NK-92 treated with Interleukin-12 subunit alpha and Interleukin-12 subunit beta, amount 100 ng/mL, for 24 hours (cell line): ENCODE data around the gene TSPAN11.

Source experiments
- DNase-seq: peaks from one replicate; lab custom pipeline; 2025; lab: John Stamatoyannopoulos, UW

TSPAN11 gene

DNA sequence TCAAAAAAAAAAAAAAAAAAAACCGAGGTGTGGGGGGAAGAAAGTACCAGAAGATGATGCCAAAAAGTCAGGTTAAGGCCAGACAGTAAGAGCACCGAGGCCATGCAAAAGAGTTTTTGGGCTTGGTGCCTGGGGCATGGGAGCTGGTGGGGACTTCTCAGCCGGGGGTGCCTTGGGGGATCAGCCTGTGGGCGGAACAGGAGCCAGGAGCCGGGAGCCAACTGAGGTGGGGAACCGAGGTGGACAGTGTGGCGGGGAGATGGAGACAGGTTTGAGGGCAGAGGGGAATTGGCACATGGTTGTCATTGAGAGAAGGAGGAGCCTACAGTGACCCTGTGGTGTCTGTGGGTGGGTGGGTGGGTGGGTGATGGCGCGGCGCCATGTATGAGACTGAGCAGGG lies 33.2 kb downstream of the TSPAN11 start:
- DNase-seq = no peak

DNA sequence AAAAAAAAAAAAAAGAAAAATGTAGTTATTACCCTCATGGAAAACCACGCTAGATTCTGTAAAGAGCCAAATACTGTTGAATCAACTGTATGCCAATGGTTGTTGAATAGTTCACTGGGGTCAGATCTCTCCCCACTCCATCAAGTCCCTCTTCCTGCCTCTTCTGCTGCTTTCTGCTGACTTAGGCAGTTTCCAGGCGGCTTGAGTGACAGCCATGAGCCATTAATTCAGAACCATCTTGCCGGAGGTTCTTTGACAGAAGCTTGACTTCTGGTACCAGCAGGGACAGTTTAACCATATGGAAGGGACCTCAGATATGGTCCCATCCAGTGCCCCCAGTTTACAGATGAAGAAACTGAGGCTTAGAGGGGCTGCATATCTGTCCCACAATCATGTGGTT lies 34.5 kb downstream of the TSPAN11 start:
- DNase-seq = no peak

DNA sequence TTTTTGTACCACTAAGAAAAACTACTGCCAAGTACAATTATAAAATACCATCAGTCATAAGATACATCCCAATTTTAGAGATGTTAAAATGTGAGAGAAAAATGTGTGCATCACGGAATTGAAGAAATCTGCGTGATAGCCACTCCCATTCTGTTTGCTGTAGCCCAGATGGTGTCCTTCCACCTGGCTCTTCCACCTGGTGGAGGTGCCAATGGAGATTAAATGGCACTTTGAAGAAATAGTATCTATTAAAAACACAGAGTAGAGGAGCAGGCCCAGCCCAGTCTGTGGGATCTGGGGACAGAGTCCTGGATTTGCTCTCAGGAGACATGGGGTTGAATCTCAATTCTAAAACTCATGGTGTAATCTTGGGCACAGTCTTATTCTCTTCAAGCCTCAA lies 35.5 kb downstream of the TSPAN11 start:
- no peak for DNase-seq

DNA sequence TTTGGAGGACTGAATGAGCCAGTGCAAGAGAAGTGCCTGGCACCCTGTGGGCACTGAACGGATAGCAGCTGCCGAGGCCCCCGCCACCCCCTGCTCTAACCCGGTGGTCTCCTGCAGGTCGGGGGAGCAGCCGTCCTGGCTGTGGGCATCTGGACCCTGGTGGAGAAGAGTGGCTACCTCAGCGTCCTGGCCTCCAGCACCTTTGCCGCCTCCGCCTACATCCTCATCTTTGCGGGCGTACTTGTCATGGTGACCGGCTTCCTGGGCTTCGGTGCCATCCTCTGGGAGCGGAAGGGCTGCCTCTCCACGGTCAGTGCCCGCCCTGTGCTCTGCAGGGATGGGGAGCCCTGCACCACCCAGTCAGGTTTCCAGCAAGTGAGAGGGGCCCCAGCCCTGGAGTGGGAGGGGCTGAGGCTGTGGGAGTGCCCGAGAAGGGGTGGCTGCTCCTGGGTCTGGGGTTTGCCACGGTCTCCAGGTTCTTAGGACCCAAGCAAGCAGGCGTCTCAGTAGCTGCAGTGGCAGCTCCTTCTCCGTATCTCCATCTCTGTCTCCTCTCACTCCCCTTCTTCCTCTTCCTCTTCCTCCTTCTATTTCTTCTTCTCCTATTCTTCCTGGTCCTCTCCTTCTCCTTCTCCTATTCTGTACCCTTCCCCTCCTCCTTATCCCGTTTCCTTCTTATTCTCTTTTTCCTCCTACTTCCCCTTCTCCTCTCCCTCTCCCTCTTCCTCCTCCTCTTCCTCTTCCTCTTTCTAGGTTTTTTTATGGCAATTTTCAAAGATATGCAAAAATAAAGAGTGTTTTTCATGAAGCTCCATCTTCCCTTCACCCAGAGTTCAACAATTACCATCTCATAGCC lies 37.4 kb downstream of the TSPAN11 start:
- DNase-seq = no peak

DNA sequence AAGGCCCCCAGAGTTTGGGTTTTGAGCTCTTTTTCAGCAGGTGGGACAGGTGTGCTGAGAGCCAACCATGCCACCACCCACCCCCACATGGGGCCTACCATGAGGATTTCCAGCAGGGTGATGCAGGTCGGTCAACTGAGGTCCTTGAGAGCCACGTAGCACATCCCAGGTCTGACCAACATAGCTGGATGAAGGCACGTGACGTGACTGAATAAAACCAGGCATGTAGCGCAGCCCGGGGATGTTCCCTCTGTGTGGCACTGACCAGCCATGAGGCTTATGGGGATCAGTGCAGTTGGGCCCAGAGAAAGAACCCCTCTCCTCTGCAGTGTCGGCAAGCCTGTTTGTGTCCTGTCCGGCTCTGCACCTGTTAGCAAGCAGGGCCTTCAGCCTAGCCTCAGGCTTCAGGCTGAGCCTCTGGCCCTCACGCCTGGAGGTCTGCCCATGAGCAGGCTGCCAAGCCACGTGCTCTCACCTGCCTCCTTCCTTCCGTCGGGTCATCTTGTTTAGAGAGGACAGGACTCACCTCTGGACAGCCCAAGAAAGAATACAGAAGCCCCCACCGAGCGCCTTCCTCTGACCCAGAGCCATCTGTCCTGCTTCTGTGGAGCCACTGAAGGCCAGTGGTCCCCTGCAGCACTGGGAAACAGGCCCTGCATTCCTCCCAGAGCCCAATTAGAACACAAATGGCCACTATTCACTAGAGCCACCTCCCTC lies 38.5 kb downstream of the TSPAN11 start:
- no peak for DNase-seq

DNA sequence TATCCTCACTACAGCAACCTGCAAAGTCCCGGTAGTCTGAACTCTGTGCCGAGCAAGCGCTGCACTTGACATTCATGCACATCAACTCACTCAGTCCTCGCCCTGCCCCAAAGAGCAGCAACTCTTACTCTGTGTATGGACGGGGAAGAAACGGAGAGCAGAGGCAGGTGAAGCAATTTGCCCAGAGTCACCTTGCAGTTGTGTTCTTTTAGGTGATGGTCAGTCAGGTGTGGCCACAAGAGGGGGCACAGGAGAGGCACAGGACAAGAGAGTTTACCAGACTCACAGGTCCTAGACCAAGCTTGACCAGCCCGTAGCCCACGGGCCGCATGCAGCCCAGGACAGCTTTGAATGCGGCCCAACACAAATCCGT lies 39.1 kb downstream of the TSPAN11 start:
- no peak for DNase-seq

DNA sequence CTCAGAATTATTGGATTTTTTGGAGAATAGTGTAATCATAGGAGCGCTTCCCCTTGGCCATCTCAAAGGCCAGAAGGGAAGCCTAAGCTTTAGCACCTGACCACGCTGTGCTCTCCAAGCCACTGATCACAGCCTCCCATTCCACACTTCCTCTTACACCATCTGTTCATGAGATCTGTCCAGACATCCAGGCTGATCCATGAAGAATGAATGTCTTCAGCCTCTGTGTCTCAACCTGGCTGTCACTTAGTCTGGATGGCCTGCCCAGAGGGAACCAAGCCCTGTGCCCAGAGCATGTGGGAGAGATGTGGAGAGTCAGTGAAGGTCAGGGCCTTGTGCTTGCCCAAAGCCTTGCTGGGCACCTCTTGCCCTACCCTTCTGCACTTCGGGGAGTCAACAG lies 40.5 kb downstream of the TSPAN11 start:
- DNase-seq = no peak

DNA sequence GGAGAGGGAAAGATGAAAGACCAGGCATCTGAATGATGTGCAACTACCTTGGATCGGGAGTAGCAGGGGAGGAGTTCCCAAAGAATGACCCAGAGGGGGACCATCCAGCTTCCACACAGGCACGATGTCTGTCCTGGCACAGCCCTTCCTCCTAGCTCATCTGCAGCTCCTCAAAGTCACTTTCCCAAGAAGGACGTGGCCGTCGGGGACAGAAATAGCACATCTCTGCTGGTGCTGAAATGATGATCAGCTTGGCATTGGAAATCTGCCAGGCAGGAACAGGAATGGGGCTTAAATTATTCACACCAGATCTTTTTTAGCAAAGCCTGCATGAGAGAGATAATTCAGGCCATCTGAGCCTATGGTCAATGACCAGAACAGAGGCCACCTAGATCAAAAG lies 41.7 kb downstream of the TSPAN11 start:
- no peak for DNase-seq

DNA sequence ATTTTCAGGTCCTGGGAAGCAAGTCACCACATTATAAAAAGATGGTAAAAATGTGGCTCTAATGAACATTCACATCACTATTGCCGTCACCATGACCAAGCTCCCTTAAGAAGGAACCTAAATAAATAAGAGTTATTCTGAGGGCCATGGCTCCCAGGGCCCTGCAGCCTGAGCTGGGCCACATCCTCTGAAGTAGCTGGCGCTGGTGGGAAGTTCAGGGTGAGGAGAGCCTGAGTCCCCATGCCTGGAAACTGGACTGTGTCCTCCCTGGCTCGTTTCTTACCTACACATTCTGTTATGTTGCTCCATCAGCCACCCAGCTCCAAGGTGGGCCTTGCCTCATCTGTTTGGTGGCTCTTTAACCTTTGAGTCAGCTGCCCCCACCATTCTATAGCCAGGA lies 42.5 kb downstream of the TSPAN11 start:
- no peak for DNase-seq

DNA sequence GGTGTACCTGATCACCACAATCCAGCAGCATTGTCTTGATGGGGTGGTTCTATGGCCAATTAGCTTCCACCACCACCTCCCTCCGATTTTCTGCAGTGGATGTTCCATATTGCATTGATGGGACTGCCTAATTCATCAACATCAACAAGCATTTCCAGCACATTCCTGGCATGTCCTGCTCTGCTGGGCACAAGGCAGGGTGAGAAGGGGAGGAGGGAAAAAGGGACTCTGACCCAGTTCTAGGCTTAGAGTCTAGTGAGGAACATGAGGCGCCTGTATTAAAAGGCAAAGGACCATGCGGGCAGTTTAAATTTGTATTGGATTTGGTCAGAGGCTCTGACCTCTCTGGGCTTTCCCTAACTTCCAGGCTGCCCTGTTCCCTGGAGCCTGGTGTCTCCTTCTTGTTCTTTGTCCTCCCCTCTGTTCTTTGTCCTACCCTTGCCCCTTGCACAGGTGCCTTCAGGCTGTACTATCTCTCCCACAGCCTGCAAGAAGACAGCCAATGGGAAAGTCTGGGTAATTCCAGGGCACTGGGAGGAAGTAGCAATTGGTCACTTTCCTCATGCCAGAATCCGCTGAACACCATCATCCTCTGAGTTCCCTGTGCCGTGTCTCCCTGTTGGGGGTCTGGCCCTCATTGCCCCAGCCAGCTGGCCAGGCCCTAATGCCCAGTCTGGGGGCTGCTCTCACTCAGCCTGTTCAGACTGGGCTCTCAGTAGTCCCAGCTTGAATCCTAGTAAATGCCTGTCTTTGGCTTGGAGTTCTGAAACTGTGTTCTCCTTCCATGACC lies 43.3 kb downstream of the TSPAN11 start:
- no peak for DNase-seq

DNA sequence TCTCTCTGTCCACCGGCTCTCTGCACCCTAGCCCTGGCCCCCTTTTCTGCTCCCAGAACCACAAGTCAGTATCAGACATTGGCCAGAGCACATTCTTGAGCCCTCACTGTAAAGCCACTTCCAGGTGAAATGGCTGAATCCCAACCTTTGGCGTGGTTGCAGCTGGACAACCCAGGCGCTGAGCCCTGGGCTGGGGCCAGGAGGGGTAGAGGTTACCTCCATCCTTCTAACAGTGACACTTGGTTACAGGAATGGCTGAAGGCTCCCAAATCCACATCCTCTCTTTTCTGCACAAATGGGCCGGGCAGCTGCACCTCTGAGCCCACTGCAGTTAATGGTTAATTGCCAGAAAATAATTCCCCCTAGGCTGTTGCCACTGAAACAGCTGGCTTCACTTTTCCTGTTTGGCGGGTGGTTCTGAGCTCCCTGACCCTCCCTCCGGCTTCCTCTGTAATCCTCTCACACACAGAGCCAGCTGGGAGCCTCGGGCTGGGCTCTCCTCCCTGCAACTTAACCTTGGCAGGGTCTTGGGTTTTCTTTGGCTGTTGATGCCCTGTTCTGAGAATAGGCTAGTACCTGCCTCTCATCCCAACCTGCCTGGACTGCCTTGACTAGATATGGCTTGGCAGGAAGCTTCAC lies 44.1 kb downstream of the TSPAN11 start:
- no peak for DNase-seq

DNA sequence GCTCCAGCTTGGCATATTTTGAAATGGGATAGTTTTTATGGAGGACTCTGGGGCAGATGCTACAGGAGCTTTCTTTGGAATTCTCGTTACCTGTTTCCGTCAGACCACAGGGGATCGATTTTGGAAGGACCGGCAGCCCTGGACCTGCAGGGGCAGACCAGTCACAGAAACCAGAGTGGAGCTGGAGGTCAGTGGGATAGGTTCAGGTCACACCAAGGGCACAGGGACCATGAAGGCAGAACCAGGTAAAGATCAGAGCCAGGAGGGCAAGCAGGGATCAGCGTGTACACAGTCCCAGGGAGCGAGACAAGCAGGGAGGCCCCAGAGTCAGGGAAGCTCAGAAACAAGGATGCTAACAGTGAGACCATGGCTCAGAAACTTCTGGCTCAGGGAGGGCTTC lies 45.5 kb downstream of the TSPAN11 start:
- DNase-seq = no peak

DNA sequence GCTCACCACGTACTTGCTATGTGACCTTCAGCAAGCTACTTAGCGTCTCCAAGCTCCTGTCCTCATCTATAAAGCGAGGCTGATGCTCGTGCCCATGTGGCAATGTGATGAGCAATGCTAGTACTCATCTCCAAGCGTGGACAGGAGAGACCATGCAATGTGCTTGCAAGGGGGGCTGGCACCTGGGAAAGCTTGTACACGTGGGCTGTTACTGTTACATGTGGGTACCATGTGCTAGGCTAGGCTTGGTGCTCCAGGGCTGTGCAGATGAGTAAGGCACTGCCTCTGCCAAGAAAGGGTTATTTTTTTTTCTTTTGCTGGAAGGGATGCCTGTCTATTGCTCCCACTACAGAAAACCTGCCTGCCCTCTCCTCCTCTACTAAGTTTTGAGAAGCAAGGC lies 46.6 kb downstream of the TSPAN11 start:
- no peak for DNase-seq

DNA sequence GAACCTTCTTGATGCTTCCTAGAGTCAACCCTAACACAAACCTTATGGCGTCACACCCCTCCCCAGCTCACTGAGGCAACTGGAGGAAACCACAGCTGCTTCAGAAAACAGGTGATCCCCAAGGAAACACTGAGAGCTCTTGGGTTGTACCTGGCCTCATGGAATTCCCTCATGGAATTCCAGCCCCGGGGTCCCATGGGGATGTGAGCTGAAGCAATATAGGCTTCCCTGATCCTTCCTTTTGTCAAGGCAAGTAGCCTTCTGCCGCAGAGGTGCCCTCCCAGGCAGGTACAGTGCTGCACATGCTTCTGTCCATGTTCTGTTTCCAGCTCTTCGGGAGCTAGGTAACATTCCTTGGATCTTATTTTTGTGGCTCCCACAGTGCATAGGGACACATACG lies 47.3 kb downstream of the TSPAN11 start:
- no peak for DNase-seq

DNA sequence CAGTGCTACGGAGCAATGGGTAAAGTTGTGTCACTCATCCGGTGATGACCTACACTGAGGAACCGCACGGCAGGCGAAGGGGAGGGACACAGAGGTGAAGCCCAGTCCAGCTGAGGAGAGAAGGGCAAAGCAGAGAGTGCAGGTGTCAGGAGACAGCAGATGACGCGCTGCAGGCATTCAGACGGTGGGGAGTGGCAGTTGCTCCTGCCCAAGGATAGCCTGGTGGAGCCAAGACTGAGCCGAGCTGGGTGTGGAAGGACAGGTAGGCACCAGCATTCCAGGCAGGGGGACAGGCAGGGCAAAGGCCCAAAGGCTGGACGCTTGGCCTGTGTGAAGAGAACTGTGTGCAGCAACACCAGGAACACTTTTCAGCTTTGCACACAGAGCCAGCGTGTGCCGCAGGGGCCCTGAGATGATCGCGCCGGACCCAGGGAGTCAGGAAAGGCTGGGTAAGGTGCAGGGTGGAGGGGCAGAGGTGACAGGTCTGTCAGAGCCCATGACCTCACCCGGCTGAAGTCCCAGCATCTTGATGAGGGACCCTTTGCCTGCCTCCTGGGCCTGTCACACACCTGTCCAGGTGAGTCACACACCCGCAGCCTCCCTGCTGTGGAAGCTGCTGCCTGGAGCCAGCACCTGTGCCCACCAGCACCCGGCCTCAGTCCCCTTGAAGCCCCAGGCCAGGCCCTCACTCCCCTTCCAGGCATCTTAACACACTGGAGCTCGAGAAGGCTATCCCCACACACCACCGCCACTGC lies 48.4 kb downstream of the TSPAN11 start:
- DNase-seq = no peak

DNA sequence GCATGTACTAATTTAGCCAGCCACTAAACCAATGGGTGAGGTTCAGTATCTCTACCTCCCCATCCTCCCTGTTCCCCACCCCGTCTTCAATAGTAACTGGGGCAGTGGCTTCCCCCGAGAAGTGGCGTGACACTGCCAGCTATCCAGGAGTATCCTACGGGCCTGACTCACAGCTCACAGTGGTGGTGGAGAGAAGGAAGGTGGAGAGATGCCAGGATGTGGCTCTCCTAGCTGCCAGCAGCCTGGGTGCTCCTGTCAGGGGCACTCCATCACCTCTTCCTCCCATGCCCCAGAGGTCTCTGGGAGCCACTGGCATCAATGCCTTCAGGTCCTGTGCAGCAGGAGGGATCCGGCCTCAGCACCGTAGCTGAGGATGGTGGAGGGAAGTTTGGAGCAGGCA lies 49.0 kb downstream of the TSPAN11 start:
- no peak for DNase-seq

DNA sequence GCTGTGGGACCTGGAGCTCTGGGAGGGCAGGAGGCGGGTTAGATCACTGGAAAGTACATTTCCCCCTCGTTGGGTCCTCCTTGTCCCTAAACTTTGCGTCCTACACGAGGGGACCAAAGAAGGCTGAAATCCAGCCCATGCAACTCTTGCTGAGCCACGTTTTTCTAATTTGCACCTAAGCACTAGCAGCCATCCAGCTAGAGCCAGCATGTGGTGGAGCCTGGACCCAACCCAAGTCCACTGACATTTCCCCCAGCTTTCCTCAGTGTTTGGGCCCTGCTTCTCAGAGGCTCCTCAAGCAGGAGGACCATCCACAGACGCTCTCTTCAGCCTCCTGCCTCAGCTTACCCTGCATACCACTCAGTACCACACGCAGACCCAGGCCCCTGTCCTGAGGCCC lies 49.7 kb downstream of the TSPAN11 start:
- DNase-seq = no peak

DNA sequence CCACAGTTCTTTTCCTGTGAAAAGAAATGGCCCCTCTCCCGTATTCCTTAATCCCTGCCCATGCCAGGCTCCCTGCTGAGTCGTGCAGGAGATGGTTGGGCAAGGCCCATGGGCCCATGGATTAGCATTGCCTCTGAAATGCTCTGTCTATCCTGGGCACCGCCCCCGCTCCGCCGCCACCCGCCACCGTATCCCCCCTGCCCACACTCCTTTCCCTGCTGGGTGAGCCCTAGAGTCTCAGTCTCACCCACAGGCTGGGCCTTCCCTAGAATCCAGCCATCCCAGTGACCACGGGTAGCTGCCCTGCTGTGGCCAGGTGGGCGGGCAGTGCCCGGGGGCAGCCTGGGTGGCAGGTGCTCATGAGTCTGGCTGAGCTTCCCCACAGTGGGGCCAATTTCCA lies 50.6 kb downstream of the TSPAN11 start:
- no peak for DNase-seq

DNA sequence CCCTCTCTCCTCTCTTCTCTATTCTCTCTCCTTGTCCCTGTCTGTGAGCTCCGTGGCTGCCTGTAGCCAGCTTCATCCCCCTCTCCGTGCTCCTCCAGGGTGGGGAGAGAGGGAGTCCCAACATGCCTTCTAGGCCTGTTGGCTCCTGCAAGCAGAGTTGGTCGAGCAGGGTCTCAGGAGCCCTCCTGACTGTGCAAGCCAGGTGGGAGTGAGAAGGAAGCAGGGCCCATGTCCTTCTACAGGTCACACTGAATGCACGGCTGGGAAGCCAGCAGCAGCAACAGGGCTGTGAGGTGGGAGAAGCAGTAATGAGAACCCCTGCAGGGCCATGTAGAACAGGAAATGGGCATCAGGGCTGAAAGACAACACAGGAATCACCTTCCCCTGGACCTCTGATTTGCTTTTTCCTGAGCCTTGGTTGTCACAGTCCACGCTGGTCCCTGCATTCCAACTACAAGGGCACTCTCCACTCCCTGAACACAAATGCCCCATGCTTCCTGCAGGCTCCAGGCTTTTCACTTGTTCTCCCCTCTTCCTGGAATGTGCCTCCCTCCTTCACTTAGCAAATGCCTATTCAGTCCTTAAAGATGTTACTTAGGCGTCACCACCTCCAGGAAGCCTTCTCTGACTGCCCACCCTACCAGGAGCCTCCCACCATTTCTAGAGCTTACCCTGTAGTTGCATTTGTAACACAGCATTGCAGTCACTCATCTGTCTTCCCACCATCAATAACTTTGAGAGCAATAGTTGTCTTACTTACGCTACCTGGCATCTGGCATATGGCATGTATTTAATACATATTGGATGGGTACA lies 51.2 kb downstream of the TSPAN11 start:
- no peak for DNase-seq

DNA sequence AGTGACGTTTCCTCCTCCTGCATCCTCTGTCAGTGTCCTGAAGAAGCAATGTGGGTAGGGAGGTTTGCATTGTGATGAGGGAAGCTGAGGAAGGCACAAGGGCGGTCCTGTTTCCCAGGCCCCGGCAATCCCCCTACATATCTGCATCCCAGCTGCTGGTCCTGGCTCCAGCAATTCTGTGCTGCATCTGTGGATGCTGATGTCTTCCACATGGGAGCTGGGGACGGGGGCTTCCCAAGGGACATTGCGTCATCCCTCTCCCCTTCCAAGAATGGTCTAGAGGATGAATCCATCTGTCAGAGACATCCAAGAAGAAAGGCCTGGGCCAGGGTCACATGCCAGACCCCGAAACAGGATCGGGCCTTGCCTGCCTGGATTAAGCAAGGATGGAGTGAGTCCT lies 52.1 kb downstream of the TSPAN11 start:
- no peak for DNase-seq
